Stimulated activated CD8-positive, alpha-beta memory T cell treated with anti-CD3 and anti-CD28 coated beads, Interleukin-4, amount 100 ng/mL, for 1 hour (primary cell): ENCODE data around the gene NENF.
"Not testable (repeated sequence)": the region's sequence is repeated elsewhere in the genome, so short reads cannot be mapped to it uniquely, and the experiment has no call there.

Source experiments
- DNase-seq, 2 donors: peaks; one replicate each; pipeline ENCODE4 v3.0.0-alpha.2; 2020; ENCODE audit warnings: low read depth in 2 of 2, low spot score in 1 of 2

NENF gene

DNA sequence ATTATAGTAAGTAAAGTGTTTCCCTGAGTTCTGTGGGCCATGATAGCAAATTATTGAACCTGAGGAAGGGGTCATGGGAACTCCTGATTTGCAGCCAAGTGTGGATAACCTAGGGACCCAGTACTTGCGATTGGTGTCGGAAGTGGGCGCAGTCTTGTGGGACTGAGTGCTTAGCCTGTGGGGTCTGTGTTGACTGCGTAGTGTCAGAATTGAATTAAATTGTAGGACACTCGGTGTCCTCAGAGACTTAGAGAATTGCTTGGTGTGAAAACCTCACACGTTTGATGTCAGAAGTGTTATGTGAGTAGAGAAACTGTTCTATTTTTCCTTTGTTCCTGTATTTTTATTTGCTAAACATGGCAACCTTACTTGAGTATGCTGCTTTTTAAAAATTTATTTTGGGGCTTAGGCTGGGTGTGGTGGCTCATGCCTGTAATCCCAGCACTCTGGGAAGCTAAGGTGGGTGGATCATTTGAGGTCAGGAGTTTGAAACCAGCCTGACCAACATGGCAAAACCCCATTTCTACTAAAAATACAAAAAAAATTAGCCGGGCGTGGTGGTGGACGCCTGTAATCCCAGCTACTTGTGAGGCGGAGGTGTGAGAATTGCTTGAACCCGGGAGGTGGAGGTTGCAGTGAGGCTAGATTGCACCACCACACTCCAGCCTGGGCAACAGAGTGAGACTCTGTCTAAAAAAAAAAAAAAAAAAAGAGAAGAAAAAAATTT is 48.2 kb downstream of the NENF start:
- not testable (repeated sequence) for DNase-seq

GRCh38 chr1:212481438-212481767 is 48.7 kb downstream of the NENF start:
- DNase-seq, result no peak

DNA sequence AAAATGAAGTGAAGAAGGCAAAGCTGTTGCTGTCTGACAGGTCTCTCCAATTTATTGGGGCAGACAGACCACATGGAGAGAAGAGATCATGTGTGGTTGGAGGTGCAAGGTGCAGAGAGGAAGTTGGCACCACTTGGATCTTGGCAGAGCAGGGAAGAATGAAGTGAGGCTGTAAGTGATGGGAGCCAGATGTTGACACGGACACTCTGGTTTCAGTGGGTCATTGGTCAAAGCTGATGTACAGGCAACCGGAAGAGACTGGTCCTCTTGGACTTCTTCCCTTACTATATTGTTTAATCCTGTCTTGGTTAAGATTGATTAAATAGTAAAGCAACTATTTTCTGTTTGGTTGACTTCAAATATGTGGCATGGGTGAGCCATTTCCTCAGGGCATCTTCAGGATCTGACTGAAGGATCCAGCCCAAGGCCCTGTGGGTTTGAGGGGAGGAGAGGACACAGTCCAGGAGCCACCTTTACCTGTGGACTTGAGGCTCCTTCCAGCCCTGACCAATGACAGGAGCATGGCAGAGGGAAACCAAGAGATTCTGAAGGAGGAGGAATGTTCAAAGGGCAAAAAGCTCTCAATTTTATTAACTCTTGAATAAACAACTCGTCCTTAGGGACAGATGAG is 49.4 kb downstream of the NENF start:
- DNase-seq, result no peak

GRCh38 chr1:212482637-212483441 is 50.1 kb downstream of the NENF start:
- DNase-seq, result no peak

DNA sequence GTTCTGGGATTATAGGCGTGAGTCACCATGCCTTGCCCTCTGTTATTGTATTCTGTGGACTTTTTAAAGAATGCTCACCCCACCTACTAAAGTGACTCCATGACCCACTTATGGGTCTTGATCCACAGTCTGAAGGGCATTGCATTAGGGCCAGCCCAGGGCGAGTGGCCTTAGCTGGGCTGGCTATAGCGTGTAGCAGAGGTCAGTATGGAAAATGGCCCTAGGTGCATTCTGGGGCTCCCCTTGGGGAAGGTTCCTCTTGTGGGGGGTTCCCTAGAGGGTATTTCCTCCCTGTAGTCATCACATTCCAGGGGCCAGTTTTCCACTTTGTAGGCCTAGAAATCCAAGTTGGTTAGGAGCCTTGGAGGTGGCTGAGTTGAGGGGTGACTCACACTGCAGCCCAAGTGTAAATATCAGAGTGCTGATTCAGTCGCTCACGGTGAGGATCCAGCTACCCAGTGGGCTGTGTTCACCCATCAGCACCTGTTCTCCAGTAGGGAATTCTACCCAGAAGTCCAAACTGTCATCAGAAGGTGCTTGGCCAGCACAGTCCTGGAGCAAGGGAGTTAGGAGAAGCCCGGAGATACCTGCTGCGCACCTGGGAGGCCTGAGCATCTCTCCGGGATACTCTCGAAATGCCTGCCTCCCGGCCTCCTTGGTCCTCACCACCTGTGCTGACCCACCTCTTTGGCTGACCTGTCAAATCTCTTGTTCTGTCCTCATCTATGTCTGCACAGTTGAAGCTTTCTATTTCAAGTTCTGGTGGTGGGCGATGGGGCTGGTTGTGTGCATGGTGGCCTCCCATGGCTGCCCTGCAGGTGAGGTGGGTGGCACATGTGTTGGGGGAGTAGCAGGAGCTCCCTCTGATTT is 52.2 kb downstream of the NENF start:
- no peak for DNase-seq

- DNase-seq, result no peak
These were observed 52.8 kb downstream of the NENF start for GRCh38 chr1:212485571-212485912.

DNA sequence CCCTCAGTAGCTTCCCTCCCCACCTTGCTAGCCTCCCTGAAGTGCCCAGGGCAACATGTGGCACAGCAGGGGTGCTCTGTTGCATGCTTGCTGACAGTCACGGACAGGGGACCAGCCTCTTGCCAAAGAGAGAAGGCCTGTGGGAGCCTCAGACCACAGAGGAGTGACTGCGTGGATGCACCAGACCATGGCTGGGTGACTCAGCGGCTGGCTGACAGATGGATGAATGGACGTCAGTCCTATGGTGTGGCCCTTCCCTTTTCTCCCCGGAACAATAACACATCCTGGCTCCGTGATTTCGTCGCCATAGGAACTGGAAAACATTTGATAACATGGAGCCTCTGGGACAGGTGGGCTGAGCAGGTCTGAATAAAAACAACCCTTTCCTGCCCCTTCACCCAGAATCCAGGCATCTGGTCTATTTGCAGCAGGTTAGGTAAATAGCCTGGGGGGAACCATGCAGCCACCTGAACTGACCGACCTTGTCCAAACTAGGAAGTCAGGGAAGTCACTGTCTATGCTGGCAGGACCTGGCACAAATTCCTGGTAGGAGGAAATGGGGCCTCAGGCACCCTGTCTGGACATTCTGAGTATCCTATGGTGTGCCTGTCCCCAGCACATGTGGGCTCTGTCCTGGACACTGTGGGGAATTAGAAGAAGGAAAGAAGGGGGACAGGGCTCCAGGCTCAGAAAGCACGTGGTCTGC is 53.3 kb downstream of the NENF start:
- DNase-seq, result no peak

DNA sequence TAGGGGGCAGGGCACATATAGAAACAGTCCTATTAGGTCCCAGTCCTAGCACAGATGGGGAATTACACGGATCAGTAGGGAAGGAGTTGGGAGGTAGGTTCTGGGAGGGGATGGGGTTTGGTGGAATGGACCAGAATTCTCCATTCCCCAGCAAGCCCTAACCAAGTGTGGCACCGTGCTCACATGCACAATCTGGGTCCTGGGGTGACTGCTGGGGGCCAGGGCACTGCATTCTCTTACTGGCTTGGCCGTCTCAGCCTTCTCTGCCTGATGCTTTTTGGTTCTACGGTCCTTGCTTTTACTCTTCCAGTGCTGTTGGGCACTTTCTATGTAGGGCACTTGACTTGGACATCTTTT is 53.9 kb downstream of the NENF start:
- DNase-seq, result no peak

GRCh38 chr1:212487286-212487685 is 54.6 kb downstream of the NENF start:
- DNase-seq, result no peak

DNA sequence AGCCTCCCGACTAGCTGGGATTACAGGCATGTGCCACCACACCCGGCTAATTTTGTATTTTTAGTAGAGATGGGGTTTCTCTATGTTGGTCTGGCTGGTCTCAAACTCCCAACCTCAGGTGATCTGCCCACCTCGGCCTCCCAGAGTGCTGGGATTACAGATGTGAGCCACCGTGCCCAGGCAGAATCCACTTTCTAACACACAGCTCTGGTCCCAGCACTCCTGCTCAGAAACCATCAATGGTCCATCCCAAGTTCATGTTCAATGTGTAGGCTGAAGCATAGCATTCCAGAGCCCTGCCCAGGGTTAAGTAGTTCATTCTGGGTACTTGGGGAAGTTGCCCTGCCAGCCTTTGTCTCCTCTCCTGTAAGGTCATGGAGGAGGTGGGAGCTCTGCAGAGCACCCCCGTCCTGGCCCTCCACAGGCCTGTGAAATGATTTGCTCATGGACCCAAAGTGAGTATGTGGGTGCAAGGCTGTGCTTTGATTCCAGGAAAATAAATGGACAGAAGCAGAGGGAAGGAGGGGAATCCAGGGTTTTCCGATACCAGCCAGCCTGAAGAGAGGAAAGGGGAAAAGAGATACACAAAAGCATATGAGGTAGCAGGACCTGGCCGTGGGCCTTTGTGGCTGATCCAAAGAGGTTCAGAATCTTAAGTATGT is 55.2 kb downstream of the NENF start:
- DNase-seq, result no peak

- DNase-seq, result no peak
These were observed 55.9 kb downstream of the NENF start for GRCh38 chr1:212488436-212489283.

DNA sequence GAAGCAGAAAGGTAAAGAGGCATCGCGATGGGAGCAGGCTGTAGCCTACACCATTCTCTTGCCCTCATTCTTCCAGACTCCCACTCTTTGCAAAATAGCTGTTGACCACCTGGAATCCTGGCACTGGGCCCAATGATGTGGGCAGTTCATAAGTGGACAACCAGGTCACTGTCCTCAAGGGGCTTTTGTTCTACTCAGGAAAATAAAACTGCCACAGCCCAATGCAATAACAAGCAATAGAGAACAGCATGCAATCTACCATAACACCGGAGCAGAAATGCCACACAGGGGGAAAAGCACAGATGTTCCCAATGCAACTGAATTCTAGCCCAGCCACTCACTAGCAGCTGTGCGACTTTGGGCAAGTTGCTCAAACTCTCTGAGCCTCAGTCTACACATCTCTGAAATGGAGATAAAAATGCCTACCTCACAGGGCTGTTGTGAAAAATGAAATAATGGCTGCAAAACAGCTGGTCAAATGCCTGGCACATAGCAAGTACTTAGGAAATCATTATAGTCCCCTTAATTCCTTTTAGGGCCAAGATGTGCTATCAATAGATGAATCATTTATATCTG is 56.7 kb downstream of the NENF start:
- DNase-seq, result no peak

- no peak for DNase-seq
These were observed 57.6 kb downstream of the NENF start for GRCh38 chr1:212490276-212490675.

- DNase-seq, result no peak
These were observed 58.7 kb downstream of the NENF start for GRCh38 chr1:212491454-212491853.
